ENCODE results near the gene SLC16A13.
"Not testable (repeated sequence)": the region's sequence is repeated elsewhere in the genome, so short reads cannot be mapped to it uniquely, and the experiment has no call there.

The SLC16A13 gene

GRCh38 chr17:7034955-7035590 lies 742 bp upstream of the SLC16A13 start:
- peak overlapping the region; percentile 81 for H3K4me3 ChIP-seq (ENCODE audit: low read length)
- TF ChIP-seq ZNF274 (IDR thresholded peaks at IDR 0.05; ENCODE audit: low read depth, low read length), result no peak

GRCh38 chr17:7038025-7038862 lies 2.4 kb downstream of the SLC16A13 start:
- no peak overlapping the region for H3K4me3 ChIP-seq (ENCODE audit: low read length)
- no peak for TF ChIP-seq ZNF274 (IDR thresholded peaks at IDR 0.05; ENCODE audit: low read depth, low read length)

GRCh38 chr17:7039832-7040231 lies 4.0 kb downstream of the SLC16A13 start:
- no peak overlapping the region for H3K4me3 ChIP-seq (ENCODE audit: low read length)
- TF ChIP-seq ZNF274 (IDR thresholded peaks at IDR 0.05; ENCODE audit: low read depth, low read length), result no peak

GRCh38 chr17:7041607-7042500 lies 6.0 kb downstream of the SLC16A13 start:
- no peak overlapping the region; the same call in 1 of the 2 replicates for H3K4me3 ChIP-seq (ENCODE audit: low read length)
- no peak for TF ChIP-seq ZNF274 (IDR thresholded peaks at IDR 0.05; ENCODE audit: low read depth, low read length)

- TF ChIP-seq ZNF274 (IDR thresholded peaks at IDR 0.05; ENCODE audit: low read depth, low read length), result no peak
- no peak overlapping the region; the same call in 1 of the 2 replicates for H3K4me3 ChIP-seq (ENCODE audit: low read length)
Measured at GRCh38 chr17:7042501-7043181, 6.8 kb downstream of the SLC16A13 start.

- TF ChIP-seq ZNF274 (IDR thresholded peaks at IDR 0.05; ENCODE audit: low read depth, low read length), result no peak
- peak overlapping the region; percentile 3; the same call in 1 of the 2 replicates for H3K4me3 ChIP-seq (ENCODE audit: low read length)
Measured at GRCh38 chr17:7043182-7043496, 7.3 kb downstream of the SLC16A13 start.

GRCh38 chr17:7043497-7044198 lies 7.8 kb downstream of the SLC16A13 start, which contains the start of gene SLC16A11:
TSS of gene SLC16A11 (minus strand) at chr17:7044092. CDS start at chr17:7043513, 579 bp downstream.
- H3K4me3 ChIP-seq (ENCODE audit: low read length), result peak within 1 kb of the TSS; percentile 24; the same call in 1 of the 2 replicates
- no peak for TF ChIP-seq ZNF274 (IDR thresholded peaks at IDR 0.05; ENCODE audit: low read depth, low read length)

GRCh38 chr17:7045492-7046126 lies 9.8 kb downstream of the SLC16A13 start:
- H3K4me3 ChIP-seq (ENCODE audit: low read length), result no peak overlapping the region; the same call in 1 of the 2 replicates
- TF ChIP-seq ZNF274 (IDR thresholded peaks at IDR 0.05; ENCODE audit: low read depth, low read length), result no peak

GRCh38 chr17:7046127-7046724 lies 10.4 kb downstream of the SLC16A13 start:
- TF ChIP-seq ZNF274 (IDR thresholded peaks at IDR 0.05; ENCODE audit: low read depth, low read length), result no peak
- H3K4me3 ChIP-seq (ENCODE audit: low read length), result peak overlapping the region; percentile 48; the same call in 1 of the 2 replicates

- peak overlapping the region; percentile 48; the same call in 1 of the 2 replicates for H3K4me3 ChIP-seq (ENCODE audit: low read length)
Measured at GRCh38 chr17:7046725-7047397, 11.0 kb downstream of the SLC16A13 start.

GRCh38 chr17:7047566-7047965 lies 11.8 kb downstream of the SLC16A13 start:
- no peak overlapping the region for H3K4me3 ChIP-seq (ENCODE audit: low read length)
- no peak for TF ChIP-seq ZNF274 (IDR thresholded peaks at IDR 0.05; ENCODE audit: low read depth, low read length)

GRCh38 chr17:7048968-7049367 lies 13.2 kb downstream of the SLC16A13 start:
- H3K4me3 ChIP-seq (ENCODE audit: low read length), result no peak overlapping the region
- no peak for TF ChIP-seq ZNF274 (IDR thresholded peaks at IDR 0.05; ENCODE audit: low read depth, low read length)

GRCh38 chr17:7050583-7050982 lies 14.8 kb downstream of the SLC16A13 start:
- H3K4me3 ChIP-seq (ENCODE audit: low read length), result not testable (repeated sequence)
